ENCODE results near the gene GALNT2. TPM values are rescaled to one million over a fixed set of nuclear protein-coding genes. Genes with fewer than 3 reads are reported as not detected.

Gene GALNT2
- total and polyA plus RNA-seq, 4 donors: 47.5 to 182 (median 114) TPM

GRCh38 chr1:230067419-230067870, 407 bp downstream of the GALNT2 start (continued):
- TF ChIP-seq ZBTB33 (IDR thresholded peaks at IDR 0.05) (no peak), EGR1 (IDR thresholded peaks at IDR 0.05; ENCODE audit: low read depth in 2 of 2) (no peak), HNF4G (IDR thresholded peaks at IDR 0.05) (no peak), RXRA (IDR thresholded peaks at IDR 0.05) (no peak), MAX (IDR thresholded peaks at IDR 0.05) (no peak)

- H3K9ac ChIP-seq (ENCODE audit: low read depth in 1 of 2, low read length in 2 of 2): peak overlapping the region; percentile 86 to 96
- peak overlapping the region; percentile 82 to 99 (median 94) for H3K4me3 ChIP-seq (ENCODE audit: low read depth in 1 of 3, low read length in 3 of 3)
- H3K27me3 ChIP-seq (ENCODE audit: control insufficient read depth in 4 of 4, insufficient read depth in 4 of 4, low read length in 3 of 4): no peaks in the 10 kb centered on the region
- H3K9me3 ChIP-seq (ENCODE audit: control insufficient read depth in 4 of 4, low read length in 3 of 4): no peaks in the 10 kb centered on the region
- no peak for TF ChIP-seq ATF3 (IDR thresholded peaks at IDR 0.05)
- no peak for TF ChIP-seq RAD21 (IDR thresholded peaks at IDR 0.05)
- no peak for TF ChIP-seq CTCF (IDR thresholded peaks at IDR 0.05; ENCODE audit: low read depth, low read length, missing input control)
- TF ChIP-seq HNF4A (conservative IDR thresholded peaks at IDR 0.05): no peak
- TF ChIP-seq RXRA (IDR thresholded peaks at IDR 0.05): no peak
- TF ChIP-seq ZBTB33 (IDR thresholded peaks at IDR 0.05): no peak
- no peak for TF ChIP-seq MAX (IDR thresholded peaks at IDR 0.05)
- WGBS: under 1% methylated on average over 59 of the region's 59 CpGs
- H3K36me3 ChIP-seq (ENCODE audit: control insufficient read depth in 4 of 4, insufficient read depth in 3 of 4, low read depth in 1 of 4, low read length in 3 of 4): no peaks in the 10 kb centered on the region
- peak overlapping the region; percentile 93 to 97 for H3K27ac ChIP-seq (ENCODE audit: low read depth in 1 of 2, low read length in 2 of 2)
- peak; percentile 58 for DNase-seq (ENCODE audit: low spot score)
- H3K4me1 ChIP-seq (ENCODE audit: control insufficient read depth in 4 of 4, insufficient read depth in 4 of 4, low read length in 3 of 4): peaks cover 0 to 49% (median 10%) of the 10 kb centered on the region in 4 donors
These were observed 1.0 kb downstream of the GALNT2 start for GRCh38 chr1:230067871-230068620.

GRCh38 chr1:230068621-230068873, 1.5 kb downstream of the GALNT2 start:
- Histone ChIP-seq H3K9me3 (ENCODE audit: control insufficient read depth in 4 of 4, low read length in 3 of 4) (no peaks in the 10 kb centered on the region), H3K27me3 (ENCODE audit: control insufficient read depth in 4 of 4, insufficient read depth in 4 of 4, low read length in 3 of 4) (no peaks in the 10 kb centered on the region), H3K4me1 (ENCODE audit: control insufficient read depth in 4 of 4, insufficient read depth in 4 of 4, low read length in 3 of 4) (peaks cover 4 to 54% (median 13%) of the 10 kb centered on the region in 4 donors), H3K4me3 (ENCODE audit: low read depth in 1 of 3, low read length in 3 of 3) (peak overlapping the region; percentile 82 to 99 (median 94)), H3K27ac (ENCODE audit: low read depth in 1 of 2, low read length in 2 of 2) (peak overlapping the region; percentile 93 to 97), H3K36me3 (ENCODE audit: control insufficient read depth in 4 of 4, insufficient read depth in 3 of 4, low read depth in 1 of 4, low read length in 3 of 4) (no peaks in the 10 kb centered on the region), H3K9ac (ENCODE audit: low read depth in 1 of 2, low read length in 2 of 2) (peak overlapping the region; percentile 86 to 96)
- DNase-seq (ENCODE audit: low spot score): no peak
- WGBS: 11% methylated on average over 9 of the region's 9 CpGs
- TF ChIP-seq ATF3 (IDR thresholded peaks at IDR 0.05): no peak
- no peak for TF ChIP-seq CTCF (IDR thresholded peaks at IDR 0.05; ENCODE audit: low read depth, low read length, missing input control)
- TF ChIP-seq HNF4A (conservative IDR thresholded peaks at IDR 0.05): no peak
- no peak for TF ChIP-seq MAX (IDR thresholded peaks at IDR 0.05)
- TF ChIP-seq SP1 (IDR thresholded peaks at IDR 0.05): no peak
- no peak for TF ChIP-seq GABPA (IDR thresholded peaks at IDR 0.05 in 1 of 2, conservative IDR thresholded peaks at IDR 0.05 in 1 of 2)
- peak; percentile 49 for TF ChIP-seq REST (IDR thresholded peaks at IDR 0.05)
- TF ChIP-seq HNF4G (IDR thresholded peaks at IDR 0.05): no peak
- no peak for TF ChIP-seq JUND (IDR thresholded peaks at IDR 0.05)
